GM19328 (cell line): ENCODE measurements around the gene PITPNB.

Experiments used
- ATAC-seq: cut with Tn5 transposase; IDR thresholded peaks from one replicate; pipeline ENCODE4 v1.9.1; 2021; ENCODE audit warnings: mild to moderate bottlenecking, moderate library complexity; ENCODE audit not compliant: unreplicated experiment

Gene PITPNB

DNA sequence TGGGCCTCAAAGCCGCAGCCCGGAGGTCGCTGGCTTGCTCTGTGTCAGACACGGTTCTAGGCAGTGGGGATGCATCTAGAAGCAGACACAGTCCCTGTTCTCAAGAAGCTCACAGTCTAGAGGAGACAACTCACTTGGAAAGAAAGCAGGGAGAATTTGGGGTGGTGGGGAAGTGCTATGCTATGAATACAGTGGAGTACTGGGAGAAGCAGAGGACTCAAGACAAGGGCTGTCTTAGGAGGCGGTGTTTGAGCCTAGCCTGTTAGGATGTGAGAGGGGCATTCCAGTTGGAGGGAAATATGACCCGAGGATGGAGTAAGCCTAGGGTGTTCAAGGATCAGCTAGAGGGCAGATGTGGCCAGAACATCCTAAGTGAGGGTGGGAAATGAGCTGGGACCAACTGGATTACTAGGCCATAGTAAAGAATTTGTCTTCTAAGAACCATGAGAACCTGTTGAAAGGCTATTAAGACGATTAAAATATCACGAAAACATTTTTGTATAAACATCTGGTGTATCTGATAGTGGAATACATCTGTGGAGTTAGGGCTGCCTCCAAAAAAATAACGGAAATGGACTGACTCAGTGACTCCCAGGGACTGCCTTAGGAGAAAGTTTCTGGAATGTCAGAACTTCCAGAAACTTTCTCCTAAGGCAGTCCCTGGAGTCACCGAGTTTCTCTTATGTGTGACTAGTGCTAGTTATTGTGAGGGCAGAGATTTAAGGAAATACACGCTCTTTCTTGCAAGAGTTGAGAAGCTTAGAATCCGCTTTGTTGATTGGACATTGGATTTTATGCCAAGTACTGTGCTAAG is 1.1 kb upstream of the PITPNB start:
- peak; percentile 14 for ATAC-seq

DNA sequence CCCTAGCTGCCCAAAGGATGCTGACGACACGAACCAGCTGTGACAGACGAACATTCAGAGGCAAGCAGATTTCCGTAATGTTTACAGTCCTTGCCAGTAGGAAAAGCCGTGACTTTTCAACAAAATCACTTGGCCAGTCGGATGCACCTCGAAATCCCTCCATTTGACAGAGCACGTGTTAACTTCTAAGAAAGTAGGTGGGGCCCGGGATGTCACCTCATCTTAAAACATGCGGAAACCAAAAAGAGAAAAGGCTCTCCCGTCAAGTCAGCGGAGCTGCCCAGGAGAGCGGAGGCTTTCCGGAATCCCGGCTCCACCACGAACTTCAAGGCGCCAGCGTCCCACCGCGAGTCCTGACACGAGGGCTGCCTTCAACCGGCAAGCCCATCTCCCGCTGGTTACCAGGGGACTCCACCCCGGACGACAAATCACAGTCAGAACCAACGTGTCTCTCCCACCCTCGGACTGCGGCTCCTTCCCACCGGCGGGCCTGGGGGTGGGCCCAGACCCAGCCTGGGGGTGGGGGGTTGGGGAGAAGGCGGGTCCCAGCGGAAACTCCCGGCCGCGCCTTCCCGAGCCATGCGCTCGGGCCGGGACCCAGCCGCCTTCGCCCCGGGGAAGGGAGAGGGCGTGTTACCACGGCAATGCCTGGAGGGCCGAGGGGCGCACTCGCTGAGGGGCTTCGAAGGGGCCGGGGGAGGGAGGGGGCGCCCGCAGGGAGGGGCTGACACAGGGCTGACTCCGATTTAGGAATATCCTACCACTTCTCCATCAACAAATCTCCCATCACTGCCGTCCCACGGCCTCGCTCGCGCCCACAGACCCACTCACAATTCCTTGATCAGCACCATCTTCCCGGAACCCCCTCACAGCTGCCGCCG is 475 bp downstream of the PITPNB start:
- ATAC-seq = no peak

DNA sequence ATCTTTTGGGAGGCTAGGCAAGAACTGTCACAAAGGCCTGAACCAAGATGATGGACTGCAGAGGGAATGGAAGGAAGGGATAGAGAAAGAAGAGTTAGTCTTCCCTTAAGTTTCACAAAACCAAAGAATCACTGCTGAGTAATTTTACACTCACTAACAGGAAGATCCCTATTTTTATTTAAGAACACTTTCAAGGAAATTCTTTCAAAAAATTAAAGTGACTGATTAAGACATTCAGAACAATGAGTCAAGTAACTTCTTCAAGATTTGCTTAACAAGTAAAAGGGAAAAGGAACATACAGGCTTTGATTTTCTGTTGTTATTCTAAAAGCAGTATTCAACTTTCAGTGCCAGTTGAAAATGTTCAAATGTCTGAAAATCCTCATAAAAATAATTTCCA is 3.1 kb downstream of the PITPNB start:
- ATAC-seq = no peak

DNA sequence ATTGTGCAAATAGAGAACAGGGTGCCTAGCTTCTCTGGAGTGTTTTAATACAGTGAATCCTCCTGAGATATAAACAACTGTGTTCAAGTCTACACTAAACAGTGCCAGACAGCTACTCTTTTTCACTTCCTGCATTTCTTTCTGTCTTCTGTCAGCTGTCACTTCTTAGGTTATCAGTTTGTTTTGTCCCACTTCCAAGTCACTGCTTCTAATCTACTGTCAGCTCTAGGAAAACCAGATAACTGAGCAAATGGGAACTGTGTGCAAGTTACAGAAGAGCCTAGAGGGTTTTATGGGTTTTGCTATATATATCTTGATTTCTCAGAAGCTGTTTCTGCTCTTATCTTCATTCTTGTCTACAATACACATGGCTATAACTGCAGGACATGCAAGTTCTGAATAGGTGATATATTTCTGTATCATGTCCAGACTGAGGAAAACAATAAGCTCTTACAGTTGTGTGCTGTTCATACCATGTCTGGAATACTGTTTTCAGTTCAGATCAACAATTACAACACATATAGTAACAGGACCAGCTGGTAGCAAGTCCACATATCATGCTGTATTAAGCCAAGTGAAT is 5.8 kb downstream of the PITPNB start:
- ATAC-seq = no peak

DNA sequence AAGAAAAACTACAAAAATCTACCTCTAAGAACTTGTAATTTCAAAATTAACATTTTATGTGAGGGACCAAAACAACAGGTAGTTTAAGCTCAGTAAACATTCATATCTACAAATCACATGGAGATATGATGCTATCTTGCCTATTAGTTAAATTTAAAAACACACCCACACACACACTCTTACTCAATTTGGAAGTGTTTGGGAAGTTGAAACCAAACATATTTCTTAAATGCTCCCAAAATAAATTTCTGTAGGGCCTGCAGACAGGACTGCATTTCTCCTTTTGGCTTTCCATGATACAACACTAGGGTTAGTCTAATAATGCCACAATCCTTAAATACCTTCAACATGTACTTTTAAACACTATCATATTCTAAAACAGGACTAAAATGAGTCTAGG is 7.0 kb downstream of the PITPNB start:
- no peak for ATAC-seq

DNA sequence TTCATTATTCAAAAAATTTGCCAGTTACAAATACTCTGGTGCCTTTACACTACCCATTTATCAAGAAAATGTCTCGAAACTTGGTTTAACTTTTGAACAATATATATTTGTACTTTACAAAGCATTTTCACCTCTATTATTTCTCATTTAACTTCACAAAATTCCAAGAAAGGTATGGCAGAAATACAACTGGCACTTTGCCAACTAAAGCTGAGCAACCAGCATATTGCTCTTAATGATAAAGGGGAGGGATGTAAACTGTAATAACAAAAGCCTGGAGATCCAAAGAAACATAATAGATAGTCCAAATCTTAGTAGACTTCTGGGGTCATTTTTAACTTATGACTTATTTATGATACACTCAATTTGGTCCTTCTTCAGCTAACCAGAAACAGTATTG is 7.7 kb downstream of the PITPNB start:
- no peak for ATAC-seq

DNA sequence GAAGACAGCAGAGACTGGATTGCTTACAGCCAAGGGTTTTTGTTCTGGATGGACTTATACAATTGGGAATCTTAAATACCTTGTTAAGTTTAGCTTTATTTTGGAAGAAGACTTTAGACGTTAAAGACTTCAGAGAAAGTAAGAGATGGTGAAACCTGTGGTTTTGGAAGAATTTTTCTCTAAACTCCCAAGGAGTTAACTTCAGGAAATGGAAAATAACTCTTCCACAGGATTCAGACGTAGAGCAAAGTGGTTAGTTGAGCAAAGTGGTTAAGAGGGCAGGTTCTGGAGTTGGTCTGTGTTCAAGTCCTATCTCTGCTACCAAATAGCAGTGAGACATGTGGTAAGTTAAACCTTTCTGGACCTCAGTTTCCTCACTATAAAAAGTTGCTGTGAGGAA is 12.8 kb downstream of the PITPNB start:
- no peak for ATAC-seq

DNA sequence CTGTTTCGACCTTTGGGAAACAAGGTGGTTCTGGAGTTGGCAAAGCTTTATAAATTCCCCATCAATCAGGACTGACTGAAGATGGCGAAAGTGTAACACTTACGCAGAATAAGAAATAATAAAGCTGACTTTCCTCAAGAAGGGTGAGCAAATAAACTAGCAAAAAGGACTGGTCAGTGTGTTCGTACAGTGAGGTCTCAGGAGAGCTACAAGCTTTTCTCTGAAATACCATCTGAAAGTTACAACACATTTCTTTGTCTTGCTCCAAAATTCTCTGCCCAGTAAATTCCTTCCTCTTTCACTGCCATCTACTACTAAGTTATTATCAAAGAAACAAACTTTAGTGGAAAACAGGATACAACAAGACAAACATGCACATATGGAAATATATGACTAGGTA is 13.4 kb downstream of the PITPNB start:
- no peak for ATAC-seq

GRCh38 chr22:27903805-27904473 is 15.1 kb downstream of the PITPNB start:
- no peak for ATAC-seq

DNA sequence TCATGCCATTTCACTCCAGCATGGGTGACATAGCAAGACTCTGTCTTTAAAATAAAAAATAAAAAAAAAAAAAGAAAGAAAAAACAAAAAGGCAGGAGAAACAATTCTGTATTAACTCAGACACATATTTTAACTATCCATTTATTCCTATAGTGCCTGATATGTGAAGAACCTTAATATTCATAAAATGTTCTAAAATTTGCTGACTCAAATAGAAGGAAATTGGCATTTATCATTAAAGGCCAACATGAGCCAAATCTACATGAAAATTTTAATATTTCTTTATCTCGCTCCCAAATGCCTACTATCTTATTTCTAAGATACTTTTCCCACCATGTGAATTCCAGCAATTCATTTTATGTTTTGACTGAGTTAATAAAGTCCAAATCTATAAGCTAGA is 18.9 kb downstream of the PITPNB start:
- no peak for ATAC-seq

DNA sequence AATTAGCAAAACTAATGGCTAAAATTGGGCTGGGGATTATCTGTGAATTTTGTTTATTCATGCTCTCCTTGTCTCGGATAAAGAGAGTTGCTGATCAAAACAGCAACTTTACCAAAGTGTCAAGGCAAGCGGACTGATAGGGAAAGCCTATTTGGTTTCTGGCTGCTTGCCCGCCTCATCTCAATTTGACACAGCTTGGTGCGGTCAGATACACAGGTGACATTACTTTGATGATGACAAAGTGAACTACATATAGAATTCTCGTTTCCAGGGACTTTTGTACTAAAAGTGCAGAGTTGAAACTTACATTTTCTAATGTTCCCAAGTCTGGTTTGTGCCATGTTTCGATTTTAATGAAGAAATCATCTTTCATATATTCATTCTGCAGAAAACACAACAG is 22.8 kb downstream of the PITPNB start:
- no peak for ATAC-seq

DNA sequence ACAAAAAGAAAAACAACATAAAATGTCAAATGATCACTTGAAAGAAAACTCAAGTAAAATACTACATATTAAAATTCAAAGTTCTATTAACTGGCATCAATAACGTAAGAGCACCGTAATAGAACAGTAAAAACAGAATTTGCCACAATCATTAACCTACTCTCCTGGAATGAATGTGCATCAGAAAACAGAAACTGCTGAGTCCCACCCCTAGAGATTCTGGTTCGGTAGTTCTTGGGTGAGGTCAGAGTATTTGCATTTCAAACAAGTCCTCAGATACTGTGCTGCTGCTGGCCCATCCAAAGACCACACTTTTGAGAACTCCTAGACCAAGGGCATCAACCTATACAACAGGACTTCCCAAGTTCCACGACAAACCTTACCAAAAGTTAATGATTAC is 23.5 kb downstream of the PITPNB start:
- ATAC-seq = no peak

DNA sequence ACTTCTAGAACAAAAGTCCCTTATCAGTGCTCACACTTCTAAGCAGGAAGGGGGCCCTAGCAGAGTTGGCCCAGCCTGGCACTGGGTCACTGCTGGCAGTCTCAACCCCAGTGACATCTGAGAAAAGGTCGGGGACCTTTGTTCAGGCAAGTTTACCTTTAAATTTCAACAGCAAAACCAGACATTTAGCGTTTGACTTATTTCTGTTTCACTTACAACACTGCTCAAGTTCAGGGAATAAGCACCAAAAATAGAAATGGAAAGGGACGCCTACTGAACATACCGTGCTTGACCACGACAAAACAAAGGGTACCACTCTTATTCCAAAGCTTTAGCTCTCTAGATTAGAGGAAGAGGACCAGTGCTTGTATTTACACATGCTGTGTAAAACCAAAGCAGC is 26.2 kb downstream of the PITPNB start:
- no peak for ATAC-seq

DNA sequence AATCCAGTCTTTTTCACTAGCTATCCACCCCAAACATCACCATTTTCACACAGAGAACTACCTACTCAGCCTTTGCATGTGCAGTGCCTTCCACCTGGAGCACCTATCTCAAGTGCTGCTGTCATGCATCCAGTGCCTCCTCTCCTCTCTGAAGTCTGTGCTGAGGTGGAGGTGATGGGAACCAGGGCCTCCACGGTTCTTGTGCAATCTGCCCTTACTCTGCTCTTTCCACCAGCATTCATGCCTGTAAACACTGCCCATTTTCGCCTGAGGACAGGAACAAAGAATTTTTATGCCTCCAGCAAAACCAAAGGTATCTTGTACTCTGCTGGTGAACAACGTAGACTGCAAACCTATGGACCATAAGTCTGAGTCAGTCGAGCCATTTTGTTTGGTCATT is 27.0 kb downstream of the PITPNB start:
- ATAC-seq = no peak

- ATAC-seq = no peak
These were observed 30.7 kb downstream of the PITPNB start for GRCh38 chr22:27888310-27888709.

GRCh38 chr22:27886843-27887151 is 32.3 kb downstream of the PITPNB start:
- ATAC-seq = no peak

GRCh38 chr22:27885977-27886842 is 32.8 kb downstream of the PITPNB start:
- no peak for ATAC-seq

DNA sequence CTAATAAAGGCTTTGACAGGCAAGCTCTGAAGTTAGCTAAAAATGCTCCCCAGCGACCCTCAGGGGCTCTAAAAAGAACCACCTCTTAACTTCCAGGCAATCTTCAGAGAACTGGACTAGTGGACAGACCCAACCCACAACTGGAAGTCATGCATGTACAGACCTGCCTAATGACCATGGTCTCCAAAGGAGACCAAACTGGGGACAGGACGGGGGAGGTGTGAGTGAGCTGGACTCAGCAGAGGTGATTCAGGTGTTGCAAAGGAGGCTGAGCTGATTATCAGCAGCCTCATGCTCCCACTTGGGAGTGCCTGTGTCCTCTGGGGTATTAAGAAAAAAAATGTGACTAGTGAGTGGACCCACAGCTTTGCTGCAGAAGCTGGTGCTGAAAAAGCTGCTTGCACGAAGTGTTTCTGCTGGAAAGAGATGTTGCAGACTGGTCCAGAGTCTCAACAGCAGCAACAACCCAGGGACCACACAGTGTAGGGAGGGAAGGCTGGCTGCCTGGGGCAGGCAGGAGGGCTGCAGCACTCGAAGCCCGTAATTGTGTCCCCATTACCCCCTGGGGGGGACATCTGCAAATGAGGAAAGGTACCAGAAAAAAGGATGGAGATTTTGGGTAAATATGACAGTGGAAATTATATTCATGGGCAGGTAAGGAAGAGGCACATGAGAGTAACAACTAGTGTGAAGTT is 35.3 kb downstream of the PITPNB start:
- ATAC-seq = no peak

- no peak for ATAC-seq
These were observed 36.4 kb downstream of the PITPNB start for GRCh38 chr22:27882507-27883290.
